Lung microvascular endothelial cell (primary cell): ENCODE results near the gene PARP8. TPM values are rescaled to one million over a fixed set of nuclear protein-coding genes. Genes with fewer than 3 reads are reported as not detected.
"Not testable (repeated sequence)": the region's sequence is repeated elsewhere in the genome, so short reads cannot be mapped to it uniquely, and the experiment has no call there.

Experiments
- DNase-seq, 2 donors: peaks; one replicate each; pipeline versions ENCODE4 v3.0.0 to v3.0.0-alpha.2; 2010; ENCODE audit warnings: low read depth in 2 of 2
- total RNA-seq: library from RNA; depleted of rRNA; stranded (reverse); fragments of >200 nt; gene quantifications from 2 replicates; pipeline ENCODE4 v1.2.1, GENCODE V29; 2014

Gene PARP8
- total RNA-seq, 1 donor from 2014 or later: 0.99 TPM

DNA sequence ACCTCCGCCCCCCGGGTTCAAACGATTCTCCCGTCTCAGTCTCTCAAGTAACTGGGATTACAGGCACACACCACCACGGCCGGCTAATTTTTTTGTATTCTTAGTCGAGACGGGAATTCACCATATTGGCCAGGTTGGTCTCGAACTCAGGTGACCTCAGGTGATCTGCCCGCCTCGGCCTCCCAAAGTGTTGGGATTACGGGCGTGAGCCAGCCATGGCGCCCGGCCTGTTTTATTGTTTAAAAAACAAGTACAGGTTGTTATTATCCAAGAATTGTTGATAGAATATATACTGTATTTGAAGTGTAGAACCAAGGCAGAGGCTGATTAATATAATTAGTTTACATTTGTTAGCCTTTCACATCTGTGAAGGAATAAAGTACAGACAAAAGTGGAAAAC, 8.9 kb downstream of the PARP8 start:
- DNase-seq: no peak

DNA sequence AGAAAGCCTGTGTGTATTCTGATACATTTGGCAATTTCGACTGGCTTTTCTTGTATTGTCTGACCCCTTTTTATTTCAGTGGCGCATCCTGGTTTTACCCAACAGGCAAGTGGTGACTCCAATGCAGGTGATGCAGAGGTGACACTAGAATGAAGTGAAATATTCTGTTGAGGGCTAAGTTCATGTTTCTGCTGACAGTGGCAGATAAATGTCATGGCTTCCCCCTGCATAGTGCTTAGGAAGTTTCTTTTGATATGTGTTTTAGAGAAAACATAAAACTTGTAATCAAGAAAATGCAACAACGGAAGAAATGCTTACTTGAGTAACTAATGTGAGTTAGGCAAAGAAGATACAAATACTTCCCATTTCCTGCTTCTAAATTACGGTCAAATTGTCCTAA, 13.1 kb downstream of the PARP8 start:
- DNase-seq: not testable (repeated sequence)

DNA sequence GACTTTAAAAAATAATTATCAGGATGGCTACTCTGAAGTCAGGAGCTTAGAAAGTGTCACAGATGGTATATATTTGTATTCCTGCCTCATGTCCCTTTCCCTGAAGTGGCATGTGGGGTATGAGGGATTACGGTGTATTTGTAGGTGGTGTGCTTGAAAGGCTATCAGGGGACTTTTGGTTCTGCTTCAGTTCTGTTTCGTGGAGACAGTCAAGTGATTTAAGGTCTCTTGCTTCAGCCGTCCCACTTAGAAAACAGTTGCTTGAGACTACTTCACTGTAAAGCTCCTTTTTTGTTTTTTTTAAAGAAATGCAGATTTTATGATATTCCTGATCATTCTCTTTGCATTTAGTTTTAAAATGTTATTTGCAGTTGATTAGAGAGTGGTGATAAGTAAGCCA, 18.3 kb downstream of the PARP8 start:
- DNase-seq: no peak

DNA sequence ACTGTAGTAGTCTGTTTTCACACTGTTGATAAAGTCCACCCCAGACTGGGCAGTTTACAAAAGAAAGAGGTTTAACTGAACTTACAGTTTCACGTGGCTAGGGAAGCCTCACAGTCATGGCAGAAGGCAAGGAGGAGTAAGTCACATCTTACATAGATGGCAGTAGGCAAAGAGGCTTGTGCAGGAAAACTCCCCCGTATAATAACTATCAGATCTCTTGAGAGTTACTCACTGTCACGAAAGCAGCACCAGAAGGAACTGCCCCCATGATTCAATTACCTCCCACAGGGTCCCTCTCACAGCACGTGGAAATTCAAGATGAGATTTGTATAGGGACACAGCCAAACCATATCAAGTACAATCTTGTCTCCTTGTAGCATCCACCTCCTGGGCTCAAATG, 21.1 kb downstream of the PARP8 start:
- no peak for DNase-seq

DNA sequence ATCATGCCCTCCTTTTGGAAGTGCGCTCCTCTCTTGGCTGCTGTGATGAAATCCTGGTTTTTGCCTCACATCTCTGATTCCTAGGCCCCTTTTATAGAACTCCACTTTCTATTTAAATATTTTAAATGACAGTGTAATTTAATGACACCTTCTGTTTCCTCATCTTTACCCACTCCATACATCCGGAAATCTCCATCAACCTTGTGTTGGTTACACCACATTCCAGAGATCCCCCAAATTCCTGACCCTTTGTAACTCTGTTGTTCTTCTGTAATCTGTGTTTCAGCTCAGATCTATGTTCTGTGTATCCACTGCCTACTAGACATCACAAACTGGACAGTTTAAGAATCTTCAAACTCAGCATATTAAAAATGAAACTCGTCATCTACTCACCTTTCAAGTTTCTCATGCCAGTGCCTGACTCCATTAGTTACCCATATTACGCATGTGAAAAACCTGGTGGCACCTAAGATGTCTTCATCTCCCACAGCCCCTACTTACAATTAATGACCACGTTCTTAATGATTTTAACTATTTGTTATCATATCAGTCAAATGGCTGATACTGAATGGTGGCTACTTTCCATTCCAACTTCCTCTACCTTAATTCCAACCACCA, 25.1 kb downstream of the PARP8 start:
- no peak for DNase-seq

DNA sequence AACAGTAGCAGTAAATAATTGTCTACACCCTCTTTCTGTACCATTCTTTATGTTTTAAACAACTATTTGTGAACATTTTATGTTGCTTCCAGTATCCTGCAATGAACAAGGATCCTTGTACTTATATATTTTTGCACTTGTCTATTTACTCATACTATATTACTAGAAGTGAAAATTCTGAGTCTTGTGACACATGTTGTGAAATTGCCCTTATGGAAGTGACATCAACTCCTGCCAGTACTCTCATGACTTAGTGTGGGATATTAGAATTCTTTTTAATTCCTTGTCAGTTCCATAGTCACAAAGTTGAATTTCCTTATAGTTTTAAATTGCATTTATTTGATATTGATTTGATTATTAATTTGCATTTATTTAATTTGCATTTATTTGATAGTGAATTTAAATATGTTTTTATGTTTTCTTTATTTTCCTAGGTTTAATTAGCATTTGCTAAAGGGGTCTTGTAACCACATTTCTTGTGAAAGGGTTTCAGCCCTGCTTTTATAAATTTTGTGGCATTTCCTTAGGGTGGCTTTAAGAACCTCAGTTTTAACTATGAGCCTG, 27.7 kb downstream of the PARP8 start:
- DNase-seq: no peak

DNA sequence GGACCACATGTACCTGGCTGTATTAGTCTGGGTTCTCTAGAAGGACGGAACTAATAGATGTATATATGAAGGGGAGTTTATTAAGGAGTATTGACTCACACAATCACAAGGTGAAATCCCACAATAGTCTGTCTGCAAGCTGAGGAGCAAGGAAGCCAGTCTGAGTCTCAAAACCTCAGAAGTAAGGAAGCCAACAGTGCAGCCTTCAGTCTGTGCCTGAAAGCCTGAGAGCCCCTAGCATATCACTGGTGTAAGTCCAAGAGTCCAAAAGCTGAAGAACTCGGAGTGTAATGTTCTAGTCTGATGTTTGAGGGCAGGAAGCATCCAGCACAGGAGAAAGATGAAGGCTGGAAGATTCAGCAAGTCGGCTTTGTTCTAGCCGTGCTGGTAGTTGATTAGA, 28.2 kb downstream of the PARP8 start:
- not testable (repeated sequence) for DNase-seq

DNA sequence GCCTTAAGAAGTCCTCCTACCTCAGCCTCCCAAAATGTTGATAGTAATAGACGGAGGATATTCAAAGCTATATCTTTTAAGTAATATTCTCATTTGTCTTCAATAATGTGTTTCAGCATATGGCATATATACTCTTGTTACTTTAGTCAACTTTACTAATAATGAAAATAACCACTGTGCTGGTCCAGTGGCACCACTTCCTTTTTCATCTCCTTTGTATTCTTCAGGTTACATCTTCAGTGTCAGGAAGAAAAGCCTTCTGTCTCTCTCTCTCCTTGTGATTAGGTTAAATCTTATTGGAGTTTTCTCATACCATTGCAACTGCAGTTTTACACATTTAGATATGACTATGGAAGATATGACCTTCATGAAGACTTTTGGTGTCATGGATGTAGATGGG, 31.3 kb downstream of the PARP8 start:
- DNase-seq: no peak

DNA sequence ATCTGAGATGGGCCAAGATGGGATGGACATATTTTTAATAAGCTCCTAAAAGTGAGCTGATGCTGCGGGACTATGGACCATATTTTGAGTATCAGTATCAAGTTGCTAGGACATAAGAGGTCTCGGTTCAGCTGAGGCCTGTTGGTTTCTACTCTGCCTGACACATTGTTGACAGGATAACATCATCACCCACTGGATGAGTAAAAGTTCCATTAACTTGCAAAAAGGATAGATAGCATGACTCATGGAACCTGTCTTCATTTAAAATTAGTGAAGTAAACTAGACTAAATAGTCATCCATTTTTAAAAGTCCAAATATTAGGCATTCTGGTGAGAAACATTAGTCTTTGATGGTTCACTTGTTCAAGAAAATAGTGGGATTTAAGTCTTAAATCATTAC, 33.3 kb downstream of the PARP8 start:
- no peak for DNase-seq

DNA sequence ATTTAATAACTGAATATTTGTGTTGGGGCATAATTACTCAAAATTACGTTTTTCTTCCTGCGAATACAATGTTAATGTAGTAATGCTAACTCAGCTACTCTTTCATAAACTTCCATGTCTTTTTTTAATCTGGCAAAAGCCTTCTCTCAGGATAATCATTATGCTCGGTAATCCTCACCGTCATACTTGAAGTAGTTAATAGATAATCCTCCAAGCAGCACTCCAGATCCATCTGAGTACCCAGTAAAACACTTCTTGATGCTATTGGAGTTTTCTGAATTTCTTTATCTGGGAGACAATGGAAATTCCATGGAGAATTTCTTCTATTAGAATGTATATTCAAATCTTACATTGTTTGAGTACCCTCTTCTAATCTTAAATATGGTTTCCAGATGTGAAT, 34.3 kb downstream of the PARP8 start:
- no peak for DNase-seq

DNA sequence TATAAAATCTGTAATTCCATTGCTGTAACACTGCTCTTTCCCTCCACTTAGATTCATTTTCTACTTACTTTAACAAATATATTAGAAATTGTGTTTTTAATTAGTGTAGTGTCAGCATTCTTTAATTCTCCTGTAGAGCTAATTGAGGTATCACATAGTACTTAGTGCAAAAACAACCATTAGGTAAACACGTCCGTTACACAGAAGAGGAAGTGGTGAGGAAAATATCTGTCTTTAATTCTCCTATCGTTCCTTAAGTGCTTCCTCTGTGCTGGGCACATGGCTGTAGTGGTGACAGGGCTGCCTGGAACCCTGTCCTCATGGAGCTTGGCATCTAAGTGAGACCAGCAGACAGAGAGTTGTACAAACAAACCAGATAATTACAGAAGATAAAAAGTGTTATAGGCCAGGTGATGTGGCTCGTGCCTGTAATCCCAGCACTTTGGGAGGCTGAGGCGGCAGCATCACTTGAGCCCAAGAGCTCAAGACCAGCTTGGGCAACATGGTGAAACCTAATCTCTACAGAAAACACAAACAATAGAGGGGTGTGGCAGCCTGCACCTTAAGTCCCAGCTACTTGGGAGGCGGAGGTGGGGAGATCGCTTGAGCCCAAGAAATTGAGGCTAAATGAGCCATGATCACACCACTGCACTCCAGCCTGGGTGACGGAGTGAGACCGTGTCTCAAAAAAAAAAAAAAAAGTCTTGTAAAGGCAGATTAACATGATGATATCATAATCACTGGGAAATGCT, 36.4 kb downstream of the PARP8 start:
- DNase-seq: no peak

DNA sequence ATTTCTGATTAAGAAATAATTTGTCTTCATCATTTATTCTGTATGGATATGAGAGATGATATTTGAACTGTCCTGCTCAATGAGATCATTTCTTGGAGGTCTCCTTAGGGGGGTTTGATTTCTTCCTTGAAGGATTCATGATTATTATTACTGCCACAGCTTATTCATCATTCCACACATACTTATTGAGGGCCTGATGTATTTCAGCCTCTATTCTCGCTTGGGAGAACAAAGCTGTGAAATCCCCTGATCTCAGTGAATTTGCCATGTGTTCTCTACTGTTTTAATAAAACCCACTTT, 36.9 kb downstream of the PARP8 start:
- DNase-seq: no peak

DNA sequence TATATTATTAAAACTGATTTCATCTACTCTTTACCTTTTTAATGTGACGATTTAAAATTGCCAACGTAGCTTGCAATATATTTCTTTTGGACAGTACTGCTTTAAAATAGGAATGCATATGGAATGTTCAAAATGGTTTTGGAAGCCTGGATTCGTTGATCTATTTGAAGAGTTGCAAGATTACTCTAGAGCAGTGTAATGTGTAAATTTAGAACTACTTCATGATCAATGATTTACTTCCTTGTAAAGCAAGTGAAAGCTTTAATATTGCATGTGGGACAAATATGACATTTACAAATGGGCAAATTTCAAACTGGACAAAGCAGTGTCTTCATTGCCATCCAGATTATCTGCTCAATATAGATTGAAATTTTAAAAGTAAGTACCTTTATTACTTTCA, 38.3 kb downstream of the PARP8 start:
- DNase-seq: no peak

DNA sequence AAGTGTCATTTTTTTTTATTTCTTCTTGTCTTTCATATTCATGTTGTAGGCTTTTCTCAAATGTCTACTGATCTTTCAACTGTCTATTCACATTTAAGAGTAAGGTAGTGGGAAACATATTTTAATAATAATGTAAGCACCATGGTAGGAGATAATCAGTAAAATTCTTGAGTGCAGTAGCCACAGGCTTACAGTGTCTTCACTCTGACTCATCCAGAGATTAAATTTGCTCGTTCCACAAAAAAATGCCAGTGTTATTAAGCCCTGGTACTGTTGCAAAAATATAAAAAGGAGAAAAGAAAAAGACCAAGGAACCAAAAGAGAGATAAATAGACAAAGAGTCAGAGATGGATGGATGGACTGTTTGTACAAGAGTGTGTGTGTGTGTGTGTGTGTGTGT, 43.0 kb downstream of the PARP8 start:
- no peak for DNase-seq

DNA sequence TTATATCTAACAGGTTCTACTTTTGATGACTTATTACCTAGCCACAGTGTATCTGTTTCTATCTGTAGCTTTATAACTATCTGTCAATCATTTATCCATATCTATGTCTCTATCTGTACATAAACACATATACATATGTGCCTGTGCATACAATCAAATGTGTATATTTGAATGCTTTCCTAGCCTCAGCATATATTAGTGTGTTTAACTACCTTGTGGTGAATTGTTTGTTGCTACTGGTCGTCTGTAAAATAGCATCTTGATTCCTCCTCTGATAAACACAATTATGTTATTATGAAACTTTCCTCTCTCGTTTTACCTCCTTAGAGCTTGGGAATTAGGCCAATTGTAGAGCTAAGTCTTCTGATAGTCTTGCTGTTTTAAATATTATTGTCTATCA, 44.4 kb downstream of the PARP8 start:
- DNase-seq: no peak

DNA sequence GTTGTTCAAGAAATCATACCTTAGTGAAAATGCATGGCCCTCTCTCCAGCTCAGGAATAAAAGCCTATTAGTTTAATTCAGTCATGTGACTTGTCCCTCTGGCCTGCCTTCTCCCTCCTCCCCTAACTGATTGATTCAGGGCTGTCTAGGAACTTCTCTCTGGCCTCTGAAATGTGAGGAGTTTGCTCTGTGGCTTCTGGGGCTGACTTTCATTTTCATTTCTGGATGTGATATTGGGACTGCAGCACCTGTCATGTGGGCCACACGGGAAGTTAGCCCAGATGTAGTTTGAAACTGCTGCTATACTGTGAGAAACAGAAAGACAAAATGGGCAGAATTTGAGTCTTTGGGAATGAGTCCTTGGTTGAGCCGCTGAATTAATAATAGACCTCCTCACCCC, 44.8 kb downstream of the PARP8 start:
- no peak for DNase-seq

DNA sequence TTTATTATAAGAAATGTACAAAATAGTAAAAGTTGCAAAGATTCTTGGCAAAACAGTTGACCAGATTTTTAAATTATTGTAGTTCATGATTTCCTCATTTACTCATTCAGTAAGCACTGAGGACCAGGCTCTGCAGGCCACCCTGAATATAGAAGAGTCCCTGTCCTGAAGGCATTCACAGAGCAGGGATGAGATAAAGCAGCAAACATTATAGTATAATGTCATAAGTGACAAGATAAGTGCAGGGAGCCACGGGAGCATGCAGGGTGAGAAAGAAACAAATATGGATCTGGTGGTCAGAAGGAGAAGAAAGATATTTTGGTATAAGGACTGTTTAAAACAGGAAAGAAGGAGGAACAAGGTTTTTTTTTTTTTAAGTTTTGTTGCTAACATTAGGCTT, 46.0 kb downstream of the PARP8 start:
- DNase-seq: no peak

DNA sequence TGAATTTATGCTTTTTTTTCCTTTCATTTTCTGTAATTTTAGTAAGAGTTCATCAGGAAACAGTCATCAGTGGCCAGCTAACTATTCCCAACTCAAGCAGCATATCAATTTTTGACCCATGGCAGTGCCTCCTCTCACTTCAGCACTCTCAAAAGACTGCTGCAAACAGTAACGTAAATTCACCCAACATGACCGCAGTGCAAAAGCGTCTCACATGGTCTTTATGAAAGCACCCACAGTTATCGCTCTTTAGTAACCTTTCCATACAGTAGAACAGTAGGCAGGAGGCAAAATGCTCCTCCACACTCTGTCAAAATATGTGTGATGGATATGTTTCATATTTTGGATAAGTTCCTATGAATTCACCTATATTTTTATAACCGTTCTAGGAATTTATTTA, 48.6 kb downstream of the PARP8 start:
- DNase-seq: no peak

DNA sequence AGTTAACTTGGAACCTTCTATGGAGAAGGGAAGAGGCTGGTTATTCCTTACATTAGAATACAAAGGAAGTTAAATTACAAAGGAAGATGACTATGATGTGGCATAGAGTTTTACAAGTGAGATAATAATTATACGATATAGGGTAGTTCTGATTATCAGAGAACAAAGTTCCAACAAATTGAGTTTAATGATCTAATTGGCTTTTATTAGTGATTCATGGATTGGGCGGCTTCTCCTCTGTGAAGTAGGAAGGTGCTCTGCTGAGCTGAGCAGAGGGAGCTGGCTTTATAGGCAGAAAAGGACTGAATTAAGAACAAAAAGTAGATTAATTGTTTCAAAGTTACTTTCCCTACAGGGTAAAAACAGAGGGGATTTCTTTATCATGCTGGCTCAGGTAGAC, 49.7 kb downstream of the PARP8 start:
- DNase-seq: no peak

DNA sequence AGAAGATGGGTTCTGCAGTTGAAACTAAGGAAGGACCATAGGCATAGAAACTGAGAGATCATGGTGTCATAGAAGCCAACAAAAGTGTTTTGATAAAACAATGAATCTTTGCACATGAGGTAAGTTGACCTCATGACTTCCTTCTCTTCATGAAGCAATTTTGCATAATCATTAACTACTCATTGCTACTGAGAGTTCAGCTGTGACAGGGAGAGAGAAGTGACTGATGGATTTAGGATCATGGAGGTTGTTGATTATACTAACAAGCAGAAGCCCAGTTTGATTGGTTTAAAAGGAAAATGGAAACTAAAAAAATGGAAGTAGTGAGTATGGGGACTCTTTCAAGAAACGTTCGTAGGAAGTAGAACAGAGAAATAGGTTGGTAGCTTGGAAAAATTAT, 51.2 kb downstream of the PARP8 start:
- DNase-seq: no peak

DNA sequence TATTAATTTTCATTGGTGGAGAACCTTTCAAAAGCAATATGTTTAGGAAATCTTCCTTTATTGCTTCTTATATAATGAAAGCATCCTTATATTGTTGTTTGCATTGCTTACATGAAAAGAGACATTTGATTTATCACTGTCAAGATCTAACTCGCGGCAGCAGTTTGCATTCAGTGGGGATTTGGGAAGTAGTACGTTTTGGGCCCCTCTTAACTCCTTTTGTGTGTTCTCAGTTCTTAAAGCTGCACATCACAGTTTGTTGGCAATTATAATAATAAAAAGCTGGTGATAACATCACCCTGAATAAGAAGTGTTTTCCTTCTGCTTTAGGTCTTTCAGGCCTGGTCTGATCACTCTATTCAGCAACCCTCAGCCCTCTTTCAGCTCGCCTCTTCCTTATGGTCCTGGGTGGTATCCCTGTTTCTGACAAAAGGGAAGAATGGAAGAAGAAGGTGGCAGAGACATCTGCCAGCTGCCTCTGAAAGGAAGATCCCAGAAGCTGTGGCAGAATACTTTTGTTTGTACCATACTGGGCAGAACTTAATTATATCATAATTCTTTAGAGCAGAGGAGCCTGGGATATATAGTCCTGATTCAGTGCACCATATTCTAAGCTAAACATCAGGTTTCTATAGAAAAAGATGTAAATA, 53.7 kb downstream of the PARP8 start:
- no peak for DNase-seq

DNA sequence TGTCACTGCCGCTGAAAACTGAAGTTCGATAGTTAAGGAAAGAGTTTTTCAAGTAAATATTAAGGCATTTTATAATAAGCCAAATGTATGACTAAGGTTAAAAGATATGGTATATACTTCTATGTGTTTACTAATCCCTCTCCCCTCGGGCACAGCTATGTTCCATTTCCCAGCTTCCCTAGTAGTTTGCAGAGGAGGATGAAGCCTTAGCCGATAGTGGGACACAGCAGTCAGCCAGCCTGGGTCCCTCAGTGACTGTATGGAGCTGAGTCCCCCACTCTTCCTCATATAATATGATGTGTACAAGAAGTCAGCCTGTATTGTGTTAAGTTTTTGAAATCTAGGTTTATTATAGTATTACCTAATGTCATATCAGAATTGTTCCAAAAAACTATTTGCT, 55.8 kb downstream of the PARP8 start:
- no peak for DNase-seq

DNA sequence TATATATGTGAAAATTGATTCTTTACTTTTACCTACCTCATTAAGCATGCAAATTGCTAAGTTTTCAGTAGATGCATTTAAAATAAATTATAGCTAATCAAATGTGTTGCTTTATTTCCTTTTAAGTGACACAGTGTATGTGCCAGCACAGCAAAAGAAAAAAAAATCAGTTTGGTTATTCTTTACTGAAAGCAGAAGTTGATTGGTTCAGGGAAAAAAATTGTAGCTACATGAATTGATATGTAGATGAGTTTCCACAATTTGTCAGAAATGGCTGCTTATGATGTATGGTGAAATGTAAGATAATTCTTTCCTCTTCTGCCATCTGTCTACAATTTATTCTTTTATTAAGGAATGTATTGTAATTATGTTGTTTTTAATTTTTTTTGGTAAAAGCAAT, 57.8 kb downstream of the PARP8 start:
- no peak for DNase-seq
